H1 (cell line): ENCODE data around the gene DSE. TPM values are rescaled to one million over a fixed set of nuclear protein-coding genes. Genes with fewer than 3 reads are reported as not detected.

Experiments used
- CTCF ChIA-PET: fragments of 300-600 bp; sonication (Branson Sonifier 250); formaldehyde crosslinking; loops from one replicate; lab custom pipeline; 2021; ENCODE audit not compliant: partially characterized antibody; lab: Charles Lee
- POLR2A ChIA-PET: fragments of 300-600 bp; sonication (Branson Sonifier 250); formaldehyde crosslinking; loops from one replicate; lab custom pipeline; 2021; ENCODE audit warnings: inconsistent platforms; ENCODE audit not compliant: partially characterized antibody; lab: Charles Lee
- DNase-seq, 2 experiments: peaks; one replicate each; pipeline versions ENCODE4 v3.0.0 to v3.0.0-alpha.2; 2010 to 2022; ENCODE audit warnings: low spot score in 2 of 2, low read depth in 1 of 2, mixed read lengths in 1 of 2
- FAIRE-seq: peaks from 2 replicates; lab custom pipeline; 2011; peaks lifted over from hg19 to GRCh38; lab: Jason Lieb, UNC
- H2AFZ ChIP-seq: 2 replicates; pipeline ENCODE4 v1.8.1; 2012; ENCODE audit warnings: low read length, inconsistent platforms
- H2AK5ac ChIP-seq: 2 replicates; pipeline ENCODE4 v1.6.1; 2013; ENCODE audit warnings: low read depth, low read length
- H2BK120ac ChIP-seq: replicated peaks from 2 replicates; pipeline ENCODE3; 2013; ENCODE audit warnings: low read depth, low read length, inconsistent platforms
- H2BK12ac ChIP-seq: 2 replicates; pipeline ENCODE4 v1.6.1; 2013; ENCODE audit warnings: low read depth, low read length
- H2BK15ac ChIP-seq: 2 replicates; pipeline ENCODE4 v1.6.1; 2013; ENCODE audit warnings: low read length
- H2BK20ac ChIP-seq: 2 replicates; pipeline ENCODE4 v1.6.1; 2013; ENCODE audit warnings: low read length
- H2BK5ac ChIP-seq: 2 replicates; pipeline ENCODE4 v1.6.1; 2013; ENCODE audit warnings: low read depth, low read length
- H3K14ac ChIP-seq: 2 replicates; pipeline ENCODE4 v1.6.1; 2013; ENCODE audit warnings: inconsistent platforms; ENCODE audit not compliant: insufficient read length
- H3K18ac ChIP-seq: 2 replicates; pipeline ENCODE4 v1.6.1; 2013; ENCODE audit warnings: low read length; ENCODE audit errors: extremely low read depth
- H3K23ac ChIP-seq: 2 replicates; pipeline ENCODE4 v1.6.1; 2013; ENCODE audit warnings: inconsistent platforms; ENCODE audit not compliant: insufficient read length
- H3K23me2 ChIP-seq: 2 replicates; pipeline ENCODE4 v1.6.1; 2013; ENCODE audit warnings: low read depth, low read length
- H3K27ac ChIP-seq: 2 replicates; pipeline ENCODE4 v1.6.1; 2011; ENCODE audit warnings: low read depth, low read length, inconsistent platforms
- H3K27me3 ChIP-seq, 4 experiments: replicated peaks in 1 of 4; 1 replicate in 1 of 4; 2 replicates in 3 of 4; pipeline versions ENCODE4 v1.6.1 to v1.8.1; 2011 to 2013; ENCODE audit warnings: low read length in 3 of 4, mild to moderate bottlenecking in 3 of 4, inconsistent platforms in 2 of 4, mixed read lengths in 2 of 4, moderate library complexity in 1 of 4; ENCODE audit not compliant: control insufficient read depth in 3 of 4, insufficient read depth in 3 of 4; ENCODE audit errors: extremely low read depth in 1 of 4
- H3K36me3 ChIP-seq, 4 experiments: 2 replicates each; pipeline versions ENCODE4 v1.6.1 to v1.8.1; 2011 to 2013; ENCODE audit warnings: mild to moderate bottlenecking in 4 of 4, low read length in 3 of 4, moderate library complexity in 2 of 4, control low read depth in 1 of 4, inconsistent platforms in 1 of 4; ENCODE audit not compliant: insufficient read depth in 4 of 4, control insufficient read depth in 2 of 4
- H3K4ac ChIP-seq: replicated peaks from 2 replicates; pipeline ENCODE3; 2013; ENCODE audit warnings: low read length, low read depth, mixed read lengths, inconsistent platforms; ENCODE audit not compliant: insufficient read length
- H3K4me1 ChIP-seq, 4 experiments: replicated peaks in 1 of 4; 1 replicate in 1 of 4; 2 replicates in 3 of 4; pipeline versions ENCODE4 v1.6.1 to v1.8.1; 2011 to 2013; ENCODE audit warnings: low read length in 3 of 4, inconsistent platforms in 2 of 4, mixed read lengths in 1 of 4; ENCODE audit not compliant: insufficient read depth in 4 of 4, control insufficient read depth in 3 of 4
- H3K4me2 ChIP-seq, 2 experiments: 2 replicates each; pipeline versions ENCODE4 v1.6.1 to v1.8.1; 2011 to 2013; ENCODE audit warnings: low read depth in 2 of 2, low read length in 2 of 2, control low read depth in 1 of 2, inconsistent platforms in 1 of 2, mild to moderate bottlenecking in 1 of 2; ENCODE audit not compliant: insufficient read depth in 1 of 2
- H3K4me3 ChIP-seq, 4 experiments: fragments of 200-600, 300-600 bp in 1 of 4; sonication (generic), shearing (Covaris generic), sonication (Bioruptor Twin) in 1 of 4; 2 replicates each; pipeline versions ENCODE4 v1.5.1 to v1.8.1; 2011 to 2016; ENCODE audit warnings: low read length in 4 of 4, low read depth in 3 of 4, control low read depth in 2 of 4, inconsistent platforms in 2 of 4, mild to moderate bottlenecking in 2 of 4, mixed read lengths in 1 of 4, moderate library complexity in 1 of 4; ENCODE audit not compliant: insufficient read depth in 2 of 4; ENCODE audit errors: extremely low read depth in 1 of 4
- H3K56ac ChIP-seq: replicated peaks from 2 replicates; pipeline ENCODE3; 2013; ENCODE audit warnings: low read depth, mild to moderate bottlenecking, mixed read lengths, low read length, inconsistent platforms; ENCODE audit not compliant: insufficient read length
- H3K79me1 ChIP-seq: 2 replicates; pipeline ENCODE4 v1.6.1; 2013; ENCODE audit warnings: low read depth, low read length, control low read depth
- H3K79me2 ChIP-seq, 2 experiments: 2 replicates each; pipeline versions ENCODE4 v1.6.1 to v1.8.1; 2012 to 2013; ENCODE audit warnings: low read length in 2 of 2, mild to moderate bottlenecking in 2 of 2, inconsistent platforms in 1 of 2; ENCODE audit not compliant: insufficient read depth in 2 of 2, control insufficient read depth in 1 of 2
- H3K9ac ChIP-seq, 4 experiments: replicated peaks in 1 of 4; 1 replicate in 1 of 4; 2 replicates in 3 of 4; pipeline versions ENCODE4 v1.6.1 to v1.8.1; 2011 to 2013; ENCODE audit warnings: low read depth in 3 of 4, low read length in 3 of 4, control low read depth in 2 of 4, mild to moderate bottlenecking in 2 of 4, moderate library complexity in 2 of 4, inconsistent platforms in 1 of 4; ENCODE audit errors: extremely low read depth in 1 of 4
- H3K9me3 ChIP-seq, 2 experiments: 2 replicates each; pipeline versions ENCODE4 v1.6.1 to v1.8.1; 2012 to 2013; ENCODE audit warnings: mild to moderate bottlenecking in 2 of 2, moderate library complexity in 2 of 2, control low read depth in 1 of 2, inconsistent platforms in 1 of 2, low read depth in 1 of 2, low read length in 1 of 2, mixed read lengths in 1 of 2; ENCODE audit not compliant: insufficient read depth in 2 of 2
- H4K20me1 ChIP-seq, 2 experiments: replicated peaks in 1 of 2; 2 replicates each; pipeline versions ENCODE3 to v1.8.1; 2011 to 2013; ENCODE audit warnings: inconsistent platforms in 2 of 2, low read length in 2 of 2, mild to moderate bottlenecking in 1 of 2; ENCODE audit not compliant: insufficient read depth in 2 of 2, control insufficient read depth in 1 of 2
- H4K5ac ChIP-seq: 2 replicates; pipeline ENCODE4 v1.6.1; 2013; ENCODE audit warnings: low read length, low read depth, mixed read lengths, inconsistent platforms; ENCODE audit not compliant: insufficient read length
- H4K8ac ChIP-seq: 2 replicates; pipeline ENCODE4 v1.8.0; 2013; ENCODE audit warnings: mild to moderate bottlenecking, moderate library complexity, low read length, inconsistent platforms; ENCODE audit not compliant: insufficient read depth; ENCODE audit errors: extremely low read depth
- H4K91ac ChIP-seq: replicated peaks from 2 replicates; pipeline ENCODE3; 2013; ENCODE audit warnings: low read length, mixed read lengths, inconsistent platforms; ENCODE audit not compliant: insufficient read length
- BRCA1 ChIP-seq: IDR thresholded peaks from 2 replicates; pipeline ENCODE4 v1.6.1; 2012; ENCODE audit warnings: low read depth, low read length, improper control_type of control experiment
- CHD1 ChIP-seq: IDR thresholded peaks from 2 replicates; pipeline ENCODE4 v1.6.1; 2012; ENCODE audit warnings: low read depth, low read length, improper control_type of control experiment
- CHD2 ChIP-seq: IDR thresholded peaks from 2 replicates; pipeline ENCODE4 v1.6.1; 2012; ENCODE audit warnings: low read length, improper control_type of control experiment
- CREB1 ChIP-seq: IDR thresholded peaks from 2 replicates; pipeline ENCODE4 v1.6.1; 2012; ENCODE audit warnings: inconsistent platforms
- FOSL1 ChIP-seq: IDR thresholded peaks from 2 replicates; pipeline ENCODE4 v1.6.1; 2011; ENCODE audit warnings: mild to moderate bottlenecking, low read depth, low read length, moderate library complexity; ENCODE audit not compliant: insufficient read depth
- KDM1A ChIP-seq: fragments of 200-600, 300-600 bp; sonication (generic); IDR thresholded peaks from 2 replicates; pipeline ENCODE4 v1.7.1; 2016; ENCODE audit warnings: mild to moderate bottlenecking, low read length, borderline replicate concordance
- RAD21 ChIP-seq, 2 experiments: IDR thresholded peaks in 1 of 2; conservative IDR thresholded peaks in 1 of 2; 2 replicates each; pipeline ENCODE4 v1.6.1; 2011; ENCODE audit warnings: low read depth in 2 of 2, low read length in 2 of 2, improper control_type of control experiment in 1 of 2, inconsistent platforms in 1 of 2, mild to moderate bottlenecking in 1 of 2, moderate library complexity in 1 of 2
- SIX5 ChIP-seq: IDR thresholded peaks from 2 replicates; pipeline ENCODE4 v1.6.1; 2011; ENCODE audit warnings: mild to moderate bottlenecking, low read depth, low read length
- TAF7 ChIP-seq: optimal IDR thresholded peaks from 2 replicates; pipeline ENCODE3; 2011; ENCODE audit warnings: low read depth, mild to moderate bottlenecking, inconsistent platforms, low read length, moderate library complexity, borderline replicate concordance
- WGBS, 2 experiments: shearing (Covaris generic) in 1 of 2; methylation state at CpG; one replicate each; pipeline versions ENCODE4 v1.1.6 to v1.1.7; 2013 to 2015; ENCODE audit warnings: low lambda C conversion rate in 2 of 2, mixed read lengths in 2 of 2, inconsistent platforms in 1 of 2, low coverage in 1 of 2, missing lambda C conversion rate in 1 of 2; ENCODE audit not compliant: insufficient replicate concordance in 2 of 2, insufficient coverage in 1 of 2, insufficient read length in 1 of 2; ENCODE audit errors: extremely low coverage in 1 of 2, missing lambda C conversion rate in 1 of 2; 5-methylcytosine and 5-hydroxymethylcytosine counted together
- polyA plus RNA-seq, 7 experiments: library from polyadenylated mRNA; depleted of rRNA in 3 of 7; stranded (reverse) in 5 of 7; unstranded in 2 of 7; fragments of >200 nt in 5 of 7; fragments of 200-250 nt in 2 of 7; gene quantifications; 1 replicate in 5 of 7; 2 replicates in 1 of 7; 4 replicates in 1 of 7; pipeline versions ENCODE4 v1.2.1 to v1.2.3, GENCODE V29; 2011 to 2013; ENCODE audit warnings: missing spikeins in 2 of 7, mixed read lengths in 2 of 7
- total RNA-seq: library from RNA; stranded (reverse); fragmentation: NEBNext Ultra II Directional; extraction: Animal tissue kit (Norgen Biotek cat#: 25700); gene quantifications from 2 replicates; pipeline ENCODE4 v1.2.1, GENCODE V29; 2021
- TF ChIP-seq, protein P1 (sequence below): IDR thresholded peaks from 2 replicates; pipeline ENCODE4 v1.6.1; 2011; ENCODE audit warnings: low read length, improper control_type of control experiment

Gene DSE
- total and polyA plus RNA-seq, 2 of the 8 experiments (the other 6 are each of a cell fraction or from before 2014, with no cell fraction given), result 32.5 to 94.4 TPM

- peaks cover 0 to 2% of the 10 kb centered on the region in 2 experiments for H4K20me1 ChIP-seq
- no peaks in the 10 kb centered on the region for H3K27me3 ChIP-seq
- no peak overlapping the region for H3K9ac ChIP-seq
- no peak overlapping the region for H2BK120ac ChIP-seq
- no peak overlapping the region for H2AFZ ChIP-seq
- H2AK5ac ChIP-seq, result no peak overlapping the region
- no peak overlapping the region for H4K91ac ChIP-seq
- H4K5ac ChIP-seq, result no peak overlapping the region
- 87% methylated on average over 4 of the region's 4 CpGs; no CpG with 5 or more reads in 1 of the 2 experiments for WGBS, 2 experiments
- H3K23me2 ChIP-seq, result no peaks in the 10 kb centered on the region
- no peaks in the 10 kb centered on the region for H3K9me3 ChIP-seq
- no peak overlapping the region for H3K23ac ChIP-seq
- H3K4ac ChIP-seq, result no peak overlapping the region
- no peak overlapping the region for H3K14ac ChIP-seq
- H2BK5ac ChIP-seq, result no peak overlapping the region
- ChIA-PET POLR2A (no interaction called here), CTCF (interaction anchor here (0.6 to 1.6 kb wide), 4 partner anchors 9 to 1705 kb away, joined by 3 read pairs; no protein-coding TSS in a partner anchor)
- no peak overlapping the region; the same call in 1 of the 2 replicates for H3K18ac ChIP-seq
- peaks cover 0 to 64% of the 10 kb centered on the region in 2 experiments; a peak in 2 of 4 replicates for H3K79me2 ChIP-seq
- FAIRE-seq, result no peak
- peaks cover 0 to 12% (median 6%) of the 10 kb centered on the region in 4 experiments; a peak in 4 of 7 replicates for H3K4me1 ChIP-seq
- H2BK20ac ChIP-seq, result no peak overlapping the region
- H3K36me3 ChIP-seq, result peaks cover 0 to 6% (median 0%) of the 10 kb centered on the region in 4 experiments; a peak in 3 of 8 replicates
- no peak overlapping the region for H3K27ac ChIP-seq
- H2BK12ac ChIP-seq, result no peak overlapping the region
- H3K4me2 ChIP-seq, result no peak overlapping the region
- H2BK15ac ChIP-seq, result no peak overlapping the region
- no peak overlapping the region for H3K56ac ChIP-seq
- no peak for DNase-seq
- H3K4me3 ChIP-seq, result no peak overlapping the region
- peaks cover 4% of the 10 kb centered on the region; the same call in 1 of the 2 replicates for H3K79me1 ChIP-seq
- H4K8ac ChIP-seq, result no peak overlapping the region
- TF ChIP-seq SIX5 (no peak), FOSL1 (no peak), CREB1 (no peak), CHD2 (no peak), TAF7 (no peak), RAD21 (IDR thresholded peaks at IDR 0.05 in 1 of 2, conservative IDR thresholded peaks at IDR 0.05 in 1 of 2; ENCODE audit: low read depth in 2 of 2, low read length in 2 of 2) (no peak), KDM1A (no peak), CHD1 (no peak), BRCA1 (no peak)
- TF ChIP-seq, protein P1, sequence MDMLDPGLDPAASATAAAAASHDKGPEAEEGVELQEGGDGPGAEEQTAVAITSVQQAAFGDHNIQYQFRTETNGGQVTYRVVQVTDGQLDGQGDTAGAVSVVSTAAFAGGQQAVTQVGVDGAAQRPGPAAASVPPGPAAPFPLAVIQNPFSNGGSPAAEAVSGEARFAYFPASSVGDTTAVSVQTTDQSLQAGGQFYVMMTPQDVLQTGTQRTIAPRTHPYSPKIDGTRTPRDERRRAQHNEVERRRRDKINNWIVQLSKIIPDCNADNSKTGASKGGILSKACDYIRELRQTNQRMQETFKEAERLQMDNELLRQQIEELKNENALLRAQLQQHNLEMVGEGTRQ, result no peak
Measured at GRCh38 chr6:116406678-116407345, 36.1 kb downstream of the DSE start.
